C4-2B (cell line): ENCODE results near the gene SSNA1.

ENCODE experiments used
- H3K27ac ChIP-seq: fragments of 450-650 bp; 2 replicates; pipeline ENCODE4 v1.5.1; 2017
- CTCF ChIP-seq: fragments of 450-650 bp; conservative IDR thresholded peaks from 2 replicates; pipeline ENCODE4 v1.5.1; 2017; ENCODE audit warnings: mild to moderate bottlenecking
- ZFX ChIP-seq: fragments of 450-650 bp; IDR thresholded peaks from 2 replicates; pipeline ENCODE4 v1.6.1; 2017

Gene SSNA1

GRCh38 chr9:137221506-137222111 is 33.1 kb downstream of the SSNA1 start:
- H3K27ac ChIP-seq: peak overlapping the region; percentile 88
- TF ChIP-seq ZFX (peak; percentile 33), CTCF (no peak)

DNA sequence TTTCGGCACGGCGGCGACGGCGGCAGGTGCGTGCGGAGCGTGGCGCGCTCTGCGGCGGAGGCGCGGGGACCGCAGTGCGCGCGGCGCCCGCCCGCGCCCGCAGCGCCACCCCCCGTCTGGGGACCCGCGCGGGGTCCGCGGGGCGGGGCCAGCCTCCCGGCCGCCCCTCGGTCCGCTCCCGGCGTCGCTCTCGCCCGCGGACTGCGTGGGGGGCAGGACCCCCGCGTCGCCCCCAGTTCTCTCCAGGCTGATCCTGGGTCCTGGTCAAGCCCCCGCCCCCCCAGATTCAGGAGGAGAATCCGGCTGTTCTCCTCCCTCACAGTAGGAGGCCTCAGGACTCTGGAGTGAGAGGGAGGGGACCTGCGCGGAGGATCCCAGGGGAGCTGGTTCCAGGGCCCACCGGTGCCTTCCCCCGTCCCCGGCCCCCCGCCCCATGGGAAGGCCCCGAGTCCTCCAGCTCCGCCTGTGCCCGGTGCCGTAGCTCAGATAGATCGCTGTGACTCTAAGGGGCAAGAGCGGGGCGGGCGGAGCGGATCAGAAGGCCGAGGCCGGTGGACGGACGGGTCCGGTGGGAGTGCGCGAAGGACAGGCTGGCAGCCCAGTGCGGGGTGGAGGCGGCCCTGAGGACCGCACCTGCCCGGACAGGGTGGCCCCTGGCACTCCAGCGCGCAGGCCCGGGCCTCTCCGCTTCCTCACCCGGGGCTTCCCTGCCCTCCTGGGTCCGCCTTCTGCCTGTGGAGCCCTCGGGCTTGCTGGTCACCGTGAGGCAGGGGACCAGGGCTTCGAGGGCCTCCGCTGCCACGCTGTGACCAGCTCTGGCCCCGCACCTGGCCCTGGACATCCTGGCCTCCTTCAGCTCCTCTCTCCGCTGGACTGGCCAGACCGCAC is 34.0 kb downstream of the SSNA1 start, which contains the start of gene RNF208:
RNF208 (minus strand) TSS at position 51 of the 888 bp plus-strand sequence. CDS start 1,028 bp downstream, outside the sequence.
- H3K27ac ChIP-seq: peak within 1 kb of the TSS; percentile 88
- no peak for TF ChIP-seq CTCF
- peak; percentile 65 for TF ChIP-seq ZFX

GRCh38 chr9:137223078-137223970 is 34.8 kb downstream of the SSNA1 start:
- peak overlapping the region; percentile 88 for H3K27ac ChIP-seq
- TF ChIP-seq ZFX: peak; percentile 52; the same call in 1 of the 2 replicates
- TF ChIP-seq CTCF: no peak

GRCh38 chr9:137224830-137225694 is 36.6 kb downstream of the SSNA1 start, which contains the start of gene CYSRT1:
CYSRT1 (plus strand) TSS chr9:137225174; CDS start chr9:137225622, 448 bp downstream.
- TF ChIP-seq CTCF: no peak
- TF ChIP-seq ZFX: no peak
- peak within 1 kb of the TSS; percentile 90 for H3K27ac ChIP-seq

GRCh38 chr9:137225699-137226331 is 37.3 kb downstream of the SSNA1 start:
- TF ChIP-seq ZFX (no peak), CTCF (no peak)

DNA sequence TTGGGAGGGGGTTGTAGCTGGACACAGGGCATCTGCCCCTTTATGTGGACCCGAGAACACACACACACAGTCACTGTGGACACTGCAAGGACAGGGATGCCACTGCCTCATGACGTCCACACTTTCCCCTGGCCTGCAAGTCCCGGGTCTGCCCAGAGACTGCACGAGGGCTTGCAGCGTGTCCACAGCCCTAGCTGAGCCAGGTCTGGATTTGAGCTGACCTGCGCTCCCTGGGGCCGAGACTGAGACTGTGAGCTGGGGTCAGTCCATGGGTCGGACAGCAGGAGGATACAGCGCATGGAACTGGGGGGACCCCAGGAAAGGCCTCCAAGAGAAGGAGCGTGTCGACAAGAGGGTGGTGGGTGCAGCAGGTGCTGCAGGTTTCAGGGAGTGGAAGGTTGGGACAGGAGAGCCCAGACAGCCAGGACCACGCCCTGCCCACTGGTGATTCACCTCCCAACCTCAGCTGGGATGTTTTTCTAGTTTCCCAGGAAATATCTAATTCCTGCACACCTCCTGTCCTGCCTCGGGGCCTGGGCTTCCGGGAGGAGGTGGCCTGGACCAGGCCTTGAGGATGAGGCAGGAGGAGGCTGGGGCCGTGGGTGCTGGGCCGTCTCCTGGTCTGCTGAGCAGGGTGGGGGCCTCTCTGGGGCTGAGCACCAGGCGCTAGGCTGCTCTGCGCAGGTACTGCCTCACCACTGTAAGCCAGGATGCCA is 38.0 kb downstream of the SSNA1 start:
- H3K27ac ChIP-seq: peak overlapping the region; percentile 90
- TF ChIP-seq CTCF (no peak), ZFX (peak; percentile 19; the same call in 1 of the 2 replicates)

More at GRCh38 chr9:137225699-137226331, 37.3 kb downstream of the SSNA1 start:
- H3K27ac ChIP-seq: peak overlapping the region; percentile 90
